Adrenal gland (tissue), 12 donors: ENCODE results near the gene NNT. TPM values are rescaled to one million over a fixed set of nuclear protein-coding genes. Genes with fewer than 3 reads are reported as not detected.
A peak's percentile ranks its signal among the peaks of the same experiment; 100 is the strongest.
"Not testable (repeated sequence)": the region's sequence is repeated elsewhere in the genome, so short reads cannot be mapped to it uniquely, and the experiment has no call there.

ENCODE experiments used
- DNase-seq, 7 donors: peaks; one replicate each; pipeline ENCODE4 v3.0.0-alpha.2; 2019 to 2020
- H3K27ac ChIP-seq, 5 donors: fragments of 200-600 bp; sonication (generic) in 4 of 5; 1 replicate in 3 of 5; 2 replicates in 2 of 5; pipeline versions ENCODE4 v1.5.1 to v1.8.0; 2016 to 2020; ENCODE audit warnings: mild to moderate bottlenecking in 1 of 5
- H3K27me3 ChIP-seq: fragments of 200-600 bp; 2 replicates; pipeline ENCODE4 v1.8.0; 2021
- H3K36me3 ChIP-seq, 2 donors: fragments of 200-600 bp; replicated peaks in 1 of 2; 1 replicate in 1 of 2; 2 replicates in 1 of 2; pipeline versions ENCODE4 v1.5.1 to v1.8.0; 2018 to 2022
- H3K4me1 ChIP-seq, 2 donors: fragments of 200-600 bp; replicated peaks in 1 of 2; 1 replicate in 1 of 2; 2 replicates in 1 of 2; pipeline versions ENCODE4 v1.5.1 to v1.8.0; 2018 to 2021
- H3K4me3 ChIP-seq, 4 donors: fragments of 200-600 bp; sonication (generic) in 3 of 4; one replicate each; pipeline ENCODE4 v1.5.1; 2016 to 2018
- H3K9me3 ChIP-seq, 3 donors: fragments of 200-600 bp; sonication (generic) in 1 of 3; replicated peaks in 1 of 3; 1 replicate in 2 of 3; 2 replicates in 1 of 3; pipeline versions ENCODE4 v1.5.1 to v1.8.0; 2016 to 2021
- POLR2A ChIP-seq, 2 donors: fragments of 450-650 bp; IDR thresholded peaks; one replicate each; pipeline ENCODE4 v1.6.1; 2017; ENCODE audit warnings: antibody characterized with exemption in 2 of 2, mild to moderate bottlenecking in 2 of 2, moderate library complexity in 1 of 2
- WGBS, 4 donors: extraction: QIAGEN DNeasy Blood & Tissue Kit in 2 of 4; methylation state at CpG; one replicate each; pipeline versions ENCODE4 v1.1.5 to v1.1.7; 2013 to 2017; 5-methylcytosine and 5-hydroxymethylcytosine counted together
- intact Hi-C, 2 donors: fragments of 100-400 bp; cut with DNase I; formaldehyde crosslinking; loops; one replicate each; pipeline versions ENCODE4 v1.14.1 to v1.15.0; 2022 to 2023
- polyA plus RNA-seq, 3 donors: library from polyadenylated mRNA; stranded (reverse); fragments of 200-250 nt in 2 of 3; fragments of 350-450 nt in 1 of 3; fragmentation: Illumina TruSeq in 1 of 3; extraction: RNeasy Lipid Tissue Mini Kit (QIAGEN cat#74804) in 1 of 3; gene quantifications; one replicate each; pipeline ENCODE4 v1.2.3, GENCODE V29; 2013 to 2014
- total RNA-seq, 9 donors: library from RNA; depleted of rRNA in 4 of 9; stranded (reverse); fragments of >200 nt in 4 of 9; fragments of 120-200 nt in 1 of 9; fragmentation: NEBNext Ultra II Directional in 1 of 9; extraction: Animal tissue kit (Norgen Biotek cat#: 25700) in 1 of 9; gene quantifications; one replicate each; pipeline versions ENCODE4 v1.1.0 to v1.2.4, GENCODE V29; 2013 to 2023
- TF ChIP-seq, protein P1 (sequence below), 6 experiments: fragments of 450-650 bp in 4 of 6; fragments of 200-600 bp in 2 of 6; sonication (generic) in 1 of 6; IDR thresholded peaks; 1 replicate in 5 of 6; 2 replicates in 1 of 6; pipeline versions ENCODE4 v1.5.1 to v1.8.0; 2016 to 2021; ENCODE audit warnings: antibody characterized with exemption in 6 of 6, mild to moderate bottlenecking in 2 of 6, moderate library complexity in 1 of 6
- donor health status: healthy with polysubstance abuse.
- donor health status: Bipolar disorder and iron deficiency.
- donor health status: DM: yes; HTN: yes; CAD: no.
- donor health status: DM: no; HTN: no; CAD: no.
- donor health status: DM: no; HTN: no; CAD: no.
- donor health status: DM: yes; HTN: yes; CAD: no.

NNT gene
- total and polyA plus RNA-seq, 12 donors, result 6.9 to 104 (median 59.1) TPM

GRCh38 chr5:43702815-43703214, 99.8 kb downstream of the NNT start:
- 31 to 56% (median 41%) methylated on average over 3 of the region's 3 CpGs for WGBS, 4 donors
- peaks cover 5 to 16% of the 10 kb centered on the region in 2 donors for H3K4me1 ChIP-seq

GRCh38 chr5:43704243-43704642, 101.3 kb downstream of the NNT start:
- no peak for DNase-seq
- 94 to 99% (median 97%) methylated on average over 4 of the region's 4 CpGs for WGBS, 4 donors
- no peaks in the 10 kb centered on the region for H3K9me3 ChIP-seq
- H3K4me3 ChIP-seq, result no peak overlapping the region
- no peak for TF ChIP-seq POLR2A (IDR thresholded peaks at IDR 0.05)
- TF ChIP-seq, protein P1, sequence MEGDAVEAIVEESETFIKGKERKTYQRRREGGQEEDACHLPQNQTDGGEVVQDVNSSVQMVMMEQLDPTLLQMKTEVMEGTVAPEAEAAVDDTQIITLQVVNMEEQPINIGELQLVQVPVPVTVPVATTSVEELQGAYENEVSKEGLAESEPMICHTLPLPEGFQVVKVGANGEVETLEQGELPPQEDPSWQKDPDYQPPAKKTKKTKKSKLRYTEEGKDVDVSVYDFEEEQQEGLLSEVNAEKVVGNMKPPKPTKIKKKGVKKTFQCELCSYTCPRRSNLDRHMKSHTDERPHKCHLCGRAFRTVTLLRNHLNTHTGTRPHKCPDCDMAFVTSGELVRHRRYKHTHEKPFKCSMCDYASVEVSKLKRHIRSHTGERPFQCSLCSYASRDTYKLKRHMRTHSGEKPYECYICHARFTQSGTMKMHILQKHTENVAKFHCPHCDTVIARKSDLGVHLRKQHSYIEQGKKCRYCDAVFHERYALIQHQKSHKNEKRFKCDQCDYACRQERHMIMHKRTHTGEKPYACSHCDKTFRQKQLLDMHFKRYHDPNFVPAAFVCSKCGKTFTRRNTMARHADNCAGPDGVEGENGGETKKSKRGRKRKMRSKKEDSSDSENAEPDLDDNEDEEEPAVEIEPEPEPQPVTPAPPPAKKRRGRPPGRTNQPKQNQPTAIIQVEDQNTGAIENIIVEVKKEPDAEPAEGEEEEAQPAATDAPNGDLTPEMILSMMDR (IDR thresholded peaks at IDR 0.05), result no peak
- H3K27me3 ChIP-seq, result no peaks in the 10 kb centered on the region
- no peaks in the 10 kb centered on the region for H3K36me3 ChIP-seq
- peaks cover 5 to 16% of the 10 kb centered on the region in 2 donors for H3K4me1 ChIP-seq
- no peak overlapping the region for H3K27ac ChIP-seq
- intact Hi-C loops, result no loop called here

More at GRCh38 chr5:43702815-43703214, 99.8 kb downstream of the NNT start:
- Histone ChIP-seq H3K4me3 (no peak overlapping the region), H3K27ac (peak overlapping the region in 1 of 5 donors; percentile 17), H3K27me3 (no peaks in the 10 kb centered on the region), H3K36me3 (no peaks in the 10 kb centered on the region), H3K9me3 (no peaks in the 10 kb centered on the region)
- no peak for DNase-seq
- TF ChIP-seq, protein P1 (IDR thresholded peaks at IDR 0.05), result no peak
- no peak for TF ChIP-seq POLR2A (IDR thresholded peaks at IDR 0.05)
- intact Hi-C loops, result no loop called here

DNA sequence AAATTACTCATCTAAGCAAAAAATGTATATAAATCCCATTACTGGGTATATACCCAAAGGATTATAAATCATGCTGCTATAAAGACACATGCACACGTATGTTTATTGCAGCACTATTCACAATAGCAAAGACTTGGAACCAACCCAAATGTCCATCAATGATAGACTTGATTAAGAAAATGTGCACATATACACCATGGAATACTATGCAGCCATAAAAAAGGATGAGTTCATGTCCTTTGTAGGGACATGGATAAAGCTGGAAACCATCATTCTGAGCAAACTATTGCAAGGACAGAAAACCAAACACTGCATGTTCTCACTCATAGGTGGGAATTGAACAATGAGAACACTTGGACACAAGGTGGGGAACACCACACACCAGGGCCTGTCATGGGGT, 103.6 kb downstream of the NNT start:
- H3K27me3 ChIP-seq, H3K9me3 ChIP-seq, DNase-seq, H3K27ac ChIP-seq, intact Hi-C loops, H3K4me3 ChIP-seq, H3K36me3 ChIP-seq: not testable (repeated sequence)
- 79 to 97% (median 93%) methylated on average over 1 of the region's 1 CpG for WGBS, 4 donors
- peaks cover 5 to 16% of the 10 kb centered on the region in 2 donors for H3K4me1 ChIP-seq

DNA sequence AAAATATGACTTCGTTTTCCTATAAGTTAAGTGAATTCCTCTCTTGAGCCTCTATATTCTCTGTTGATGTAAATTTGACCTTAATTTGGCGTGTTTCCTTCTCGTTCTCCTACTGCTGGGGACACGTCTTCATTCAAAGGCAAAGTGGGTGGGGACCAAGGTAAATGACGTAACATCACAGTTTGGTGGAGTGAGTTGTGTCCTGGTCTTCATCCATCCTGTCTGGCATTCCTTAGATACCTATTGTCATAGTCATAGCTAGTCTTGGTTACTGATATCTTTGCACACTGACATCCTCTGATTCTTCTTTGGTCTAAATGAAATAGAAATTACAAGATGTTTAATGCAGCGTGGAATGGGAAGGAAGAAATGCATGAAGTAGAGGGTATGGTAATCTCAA, 108.5 kb downstream of the NNT start:
- WGBS, 4 donors, result 90 to 94% (median 91%) methylated on average over 6 of the region's 6 CpGs
- Histone ChIP-seq H3K36me3 (no peaks in the 10 kb centered on the region), H3K9me3 (no peaks in the 10 kb centered on the region), H3K27ac (no peak overlapping the region), H3K4me1 (no peaks in the 10 kb centered on the region), H3K27me3 (no peaks in the 10 kb centered on the region), H3K4me3 (no peak overlapping the region)
- no peak for TF ChIP-seq POLR2A (IDR thresholded peaks at IDR 0.05)
- TF ChIP-seq, protein P1 (IDR thresholded peaks at IDR 0.05), result no peak
- intact Hi-C loops, result no loop called here
- DNase-seq, result no peak

- DNase-seq, result no peak
- H3K27ac ChIP-seq, result no peak overlapping the region
- TF ChIP-seq POLR2A (IDR thresholded peaks at IDR 0.05), result no peak
- TF ChIP-seq, protein P1 (IDR thresholded peaks at IDR 0.05), result no peak
- 90 to 94% (median 91%) methylated on average over 3 of the region's 3 CpGs for WGBS, 4 donors
- H3K27me3 ChIP-seq, result no peaks in the 10 kb centered on the region
- H3K4me3 ChIP-seq, result no peak overlapping the region
- intact Hi-C loops, result no loop called here
- H3K9me3 ChIP-seq, result no peaks in the 10 kb centered on the region
- H3K36me3 ChIP-seq, result no peaks in the 10 kb centered on the region
- no peaks in the 10 kb centered on the region for H3K4me1 ChIP-seq
These were observed 109.1 kb downstream of the NNT start for GRCh38 chr5:43712081-43712480.

- H3K27ac ChIP-seq, DNase-seq, H3K4me3 ChIP-seq, H3K27me3 ChIP-seq, H3K4me1 ChIP-seq, intact Hi-C loops, H3K9me3 ChIP-seq, H3K36me3 ChIP-seq: not testable (repeated sequence)
- 92 to 95% (median 94%) methylated on average over 2 to 3 of the region's 3 CpGs for WGBS, 4 donors
These were observed 116.8 kb downstream of the NNT start for GRCh38 chr5:43719783-43720182.
